Ascending aorta (tissue), 2 donors: ENCODE measurements around the gene CHMP6. TPM values are rescaled to one million over a fixed set of nuclear protein-coding genes. Genes with fewer than 3 reads are reported as not detected.

Experiments
- DNase-seq, 2 donors: peaks; one replicate each; pipeline ENCODE4 v3.0.0-alpha.2; 2019; ENCODE audit warnings: low spot score in 2 of 2
- H3K27ac ChIP-seq, 2 donors: fragments of 200-600 bp; sonication (generic); one replicate each; pipeline ENCODE4 v1.5.1; 2016 to 2017; ENCODE audit warnings: mild to moderate bottlenecking in 1 of 2
- H3K27me3 ChIP-seq: fragments of 200-600 bp; sonication (generic); one replicate; pipeline ENCODE4 v1.5.1; 2017
- H3K36me3 ChIP-seq, 2 donors: fragments of 200-600 bp; sonication (generic); one replicate each; pipeline ENCODE4 v1.5.1; 2016
- H3K4me1 ChIP-seq, 2 donors: fragments of 200-600 bp; sonication (generic); one replicate each; pipeline ENCODE4 v1.5.1; 2016 to 2017; ENCODE audit warnings: mild to moderate bottlenecking in 1 of 2
- H3K4me3 ChIP-seq, 2 donors: fragments of 200-600 bp; sonication (generic); one replicate each; pipeline ENCODE4 v1.5.1; 2016 to 2017; ENCODE audit warnings: mild to moderate bottlenecking in 1 of 2
- H3K9me3 ChIP-seq, 2 donors: fragments of 200-600 bp; sonication (generic); one replicate each; pipeline ENCODE4 v1.5.1; 2016
- CTCF ChIP-seq, 3 experiments: fragments of 200-600 bp in 2 of 3; fragments of 450-650 bp in 1 of 3; sonication (generic) in 2 of 3; IDR thresholded peaks; one replicate each; pipeline ENCODE4 v1.5.1; 2016 to 2019; ENCODE audit warnings: antibody characterized with exemption in 3 of 3, mild to moderate bottlenecking in 1 of 3, moderate library complexity in 1 of 3
- intact Hi-C: fragments of 100-400 bp; cut with DNase I; formaldehyde crosslinking; loops from one replicate; pipeline ENCODE4 v1.15.1; 2023
- total RNA-seq: library from RNA; depleted of rRNA; stranded (reverse); fragments of >200 nt; gene quantifications from one replicate; pipeline ENCODE4 v1.1.0, GENCODE V29; 2016

The CHMP6 gene
- total RNA-seq, 1 donor from 2014 or later = 32.1 TPM

DNA sequence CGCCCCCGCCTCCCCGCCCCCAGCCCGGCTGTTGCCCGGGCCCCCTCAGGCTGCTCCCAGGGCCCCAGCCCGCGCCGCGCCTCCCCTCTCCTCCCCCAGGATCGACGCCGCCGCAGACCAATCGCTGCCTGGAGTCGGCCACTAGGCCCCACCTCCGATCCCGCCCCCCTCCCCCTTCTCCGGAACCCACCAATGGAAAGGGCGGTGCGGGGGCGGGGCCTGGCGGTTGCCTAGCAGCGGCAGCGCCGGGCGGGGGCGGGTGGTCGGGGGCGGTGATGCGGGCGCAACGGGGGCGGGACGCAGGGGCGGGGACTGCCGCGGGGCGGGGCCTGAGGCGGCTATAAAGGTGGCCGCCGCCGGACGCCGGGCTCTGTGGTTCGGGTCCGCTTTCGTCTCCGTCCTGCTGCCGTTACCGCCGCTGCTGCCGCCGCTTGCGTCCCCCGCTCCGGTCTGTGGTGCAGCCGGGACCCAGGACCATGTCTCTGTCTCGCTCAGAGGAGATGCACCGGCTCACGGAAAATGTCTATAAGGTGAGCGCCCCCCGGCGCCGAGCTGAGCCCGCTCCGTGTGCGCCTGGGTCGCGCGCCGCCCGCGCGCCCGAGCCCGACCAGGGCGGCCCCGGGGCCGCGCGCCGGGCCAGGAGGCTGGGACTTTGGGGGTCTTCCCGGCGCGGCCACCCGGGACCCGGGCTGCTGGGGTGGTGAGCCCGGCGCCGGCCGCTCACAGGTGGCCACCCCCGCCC, 43.3 kb downstream of the CHMP6 start, which contains the start of gene BAIAP2:
BAIAP2 (plus strand) TSS at position 373 of the 742 bp plus-strand sequence; CDS start at position 477, 104 bp downstream.
- no peaks in the 10 kb centered on the region for H3K27me3 ChIP-seq
- intact Hi-C loops = loop anchor here (1.0 kb wide), 1 partner anchor 580 kb away; no protein-coding TSS in a partner anchor
- H3K4me3 ChIP-seq = peak within 1 kb of the TSS; percentile 62 to 68
- peaks cover 14 to 42% of the 10 kb centered on the region in 2 donors for H3K4me1 ChIP-seq
- H3K36me3 ChIP-seq = no peaks in the 10 kb centered on the region
- H3K27ac ChIP-seq = no peak within 1 kb of the TSS
- DNase-seq = peak; percentile 63 to 95
- H3K9me3 ChIP-seq = no peaks in the 10 kb centered on the region
- no peak for TF ChIP-seq CTCF (IDR thresholded peaks at IDR 0.05)

- Histone ChIP-seq H3K9me3 (no peaks in the 10 kb centered on the region), H3K27ac (no peak overlapping the region), H3K27me3 (no peaks in the 10 kb centered on the region), H3K4me1 (peaks cover 14 to 42% of the 10 kb centered on the region in 2 donors), H3K36me3 (no peaks in the 10 kb centered on the region), H3K4me3 (peak overlapping the region; percentile 62 to 68)
- intact Hi-C loops = no loop called here
- no peak for DNase-seq
- no peak for TF ChIP-seq CTCF (IDR thresholded peaks at IDR 0.05)
Measured at GRCh38 chr17:81035521-81036196, 44.0 kb downstream of the CHMP6 start.

GRCh38 chr17:81036197-81036941, 44.7 kb downstream of the CHMP6 start:
- intact Hi-C loops = no loop called here
- TF ChIP-seq CTCF (IDR thresholded peaks at IDR 0.05) = no peak
- Histone ChIP-seq H3K4me3 (peak overlapping the region; percentile 62 to 68), H3K36me3 (no peaks in the 10 kb centered on the region), H3K4me1 (peaks cover 14 to 42% of the 10 kb centered on the region in 2 donors), H3K27ac (no peak overlapping the region), H3K9me3 (no peaks in the 10 kb centered on the region), H3K27me3 (no peaks in the 10 kb centered on the region)
- DNase-seq = no peak

DNA sequence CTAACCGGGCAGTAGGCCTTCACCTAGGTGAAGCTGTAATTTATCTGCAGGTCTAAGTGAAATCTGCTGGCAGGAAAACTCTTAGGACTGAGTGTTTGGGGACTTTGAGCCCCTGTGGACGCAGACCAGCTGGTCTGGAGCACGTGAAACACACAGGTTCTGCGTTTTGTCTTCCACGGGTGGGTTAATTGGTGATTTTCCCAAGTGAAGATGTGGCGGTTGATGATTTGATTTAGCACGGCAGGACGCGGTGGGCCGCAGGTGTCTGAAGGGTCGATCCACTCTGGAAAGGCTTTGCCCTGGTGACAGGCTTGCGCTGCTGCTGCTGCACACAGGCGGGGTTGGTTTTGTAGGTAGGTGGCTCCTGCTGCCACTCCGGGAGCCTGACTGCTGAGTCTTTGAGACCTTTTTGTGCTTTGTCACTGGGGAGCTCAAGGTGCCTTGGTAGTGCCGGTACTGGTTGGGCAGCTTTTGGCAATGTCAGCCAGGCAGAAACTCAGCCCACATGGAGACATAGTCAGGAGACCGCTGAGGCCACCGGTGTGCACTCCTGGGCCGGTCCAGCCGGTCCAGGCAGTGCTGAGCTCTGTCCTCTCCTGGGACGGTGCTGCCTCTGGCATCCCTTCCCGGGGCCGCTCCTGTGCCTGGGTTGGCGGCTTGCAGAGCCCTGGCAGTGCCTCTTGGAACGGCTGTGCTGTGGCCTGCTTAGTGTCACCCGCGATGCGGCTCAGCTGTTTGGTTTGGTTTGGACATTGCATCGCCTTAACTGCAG, 45.6 kb downstream of the CHMP6 start:
- Histone ChIP-seq H3K4me3 (peak overlapping the region in 1 of 2 donors; percentile 68), H3K27me3 (no peaks in the 10 kb centered on the region), H3K27ac (peak overlapping the region; percentile 27 to 35), H3K9me3 (no peaks in the 10 kb centered on the region), H3K4me1 (peaks cover 14 to 42% of the 10 kb centered on the region in 2 donors), H3K36me3 (no peaks in the 10 kb centered on the region)
- peak in 1 of 2 donors; percentile 87 for DNase-seq
- no peak for TF ChIP-seq CTCF (IDR thresholded peaks at IDR 0.05)
- intact Hi-C loops = loop anchor here (1.0 kb wide), 1 partner anchor 46 kb away; the partner anchor contains the start of gene CHMP6
